ENCODE results near the gene NR6A1.
A peak's percentile ranks its signal among the peaks of the same experiment; 100 is the strongest.
"Not testable (repeated sequence)": the region's sequence is repeated elsewhere in the genome, so short reads cannot be mapped to it uniquely, and the experiment has no call there.

Gene NR6A1

DNA sequence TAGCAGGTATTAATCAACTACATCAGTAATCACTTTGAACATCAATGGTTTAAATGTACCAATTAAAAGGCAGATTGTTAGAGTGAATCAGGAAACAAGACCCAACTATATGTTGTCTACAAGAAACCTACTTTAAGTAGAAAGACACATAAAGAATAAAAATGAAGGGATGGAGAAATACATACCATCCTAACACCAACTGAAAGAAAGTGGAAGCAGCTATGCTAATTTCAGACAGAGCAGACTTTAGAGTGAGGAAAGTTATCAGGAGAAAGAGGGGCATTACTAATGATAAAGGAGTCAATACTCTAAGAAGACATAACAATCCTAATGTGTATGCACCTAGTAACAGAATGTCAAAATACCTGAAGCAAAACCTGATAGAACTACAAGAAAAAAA is 125.8 kb downstream of the NR6A1 start:
- DNase-seq = no peak

DNA sequence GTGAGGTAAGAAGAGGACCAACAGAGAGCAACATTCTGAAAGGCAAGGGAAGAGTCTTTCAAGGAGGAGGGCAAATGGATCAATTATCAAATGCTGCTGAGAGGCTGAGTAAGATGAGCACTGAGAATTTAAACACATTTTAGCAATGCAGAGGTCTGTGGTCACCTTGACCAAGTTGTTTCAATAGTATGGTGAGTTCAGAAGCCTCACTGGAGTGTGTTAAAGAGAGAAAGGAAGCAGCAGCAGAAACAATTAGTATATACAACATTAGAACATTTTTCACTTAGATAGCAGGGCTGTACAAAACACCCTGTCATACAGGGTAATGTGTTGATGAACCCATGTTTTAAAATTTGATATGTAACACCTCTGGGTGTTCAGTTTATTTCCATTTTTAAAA is 131.5 kb downstream of the NR6A1 start:
- DNase-seq = no peak

DNA sequence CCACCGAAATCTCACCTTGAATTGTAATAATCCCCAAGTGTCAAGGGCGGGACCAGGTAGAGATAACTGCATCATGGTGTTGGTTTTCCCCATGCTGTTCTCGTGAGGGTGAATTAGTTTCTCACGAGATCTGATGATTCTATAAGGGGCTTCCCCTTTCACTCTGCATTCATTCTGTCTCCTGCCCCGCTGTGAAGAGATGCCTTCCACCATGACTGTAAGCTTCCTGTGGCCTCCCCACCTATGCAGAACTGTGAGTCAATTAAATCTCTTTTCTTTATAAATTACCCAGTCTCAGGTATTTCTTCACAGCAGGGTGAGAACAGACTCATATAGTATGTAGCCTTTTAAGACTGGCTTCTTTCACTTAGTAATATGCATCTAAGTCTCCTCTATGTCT is 135.8 kb downstream of the NR6A1 start:
- no peak for DNase-seq

DNA sequence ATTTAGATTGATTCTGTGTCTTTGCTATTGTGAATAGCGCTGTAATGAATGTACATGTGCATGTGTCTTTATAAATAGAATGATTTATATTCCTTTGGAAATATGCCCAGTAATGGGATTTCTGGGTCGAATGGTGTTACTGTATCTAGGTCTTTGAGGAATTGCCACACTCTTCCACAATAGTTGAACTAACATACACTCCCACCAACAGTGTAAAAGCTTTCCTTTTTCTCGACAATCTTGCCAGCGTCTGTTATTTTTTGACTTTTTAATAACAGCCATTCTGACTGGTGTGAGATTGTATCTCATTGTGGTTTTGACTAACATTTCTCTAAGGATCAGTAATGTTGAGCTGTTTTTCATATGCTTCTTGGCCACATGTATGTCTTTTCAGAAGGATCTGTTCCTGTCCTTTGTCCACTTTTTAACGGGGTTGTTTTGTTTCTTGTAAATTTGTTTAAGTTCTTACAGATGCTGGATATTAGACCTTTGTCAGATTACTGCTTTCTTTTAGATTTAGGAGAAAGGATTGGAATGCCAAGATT is 139.0 kb downstream of the NR6A1 start:
- peak in 1 of 2 experiments; percentile 5 for DNase-seq

DNA sequence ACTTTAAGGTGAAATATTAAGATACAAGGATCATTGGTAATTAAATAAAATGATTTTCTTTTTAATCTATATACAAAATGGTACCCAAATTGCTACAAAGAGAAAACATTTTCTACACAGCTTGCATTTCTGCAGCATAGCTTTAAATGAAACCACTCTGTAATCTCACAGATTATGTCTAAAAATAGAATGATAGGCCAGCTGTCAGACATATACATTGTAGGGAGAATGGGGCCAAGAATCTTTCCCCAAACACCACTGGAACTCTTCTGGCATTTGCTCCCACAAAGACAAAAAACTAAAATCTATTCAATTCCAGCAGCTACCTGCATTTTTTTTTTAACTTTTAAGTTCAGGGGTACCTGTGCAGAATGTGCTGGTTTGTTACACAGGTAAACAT is 139.8 kb downstream of the NR6A1 start:
- DNase-seq = peak in 1 of 2 experiments; percentile 47

DNA sequence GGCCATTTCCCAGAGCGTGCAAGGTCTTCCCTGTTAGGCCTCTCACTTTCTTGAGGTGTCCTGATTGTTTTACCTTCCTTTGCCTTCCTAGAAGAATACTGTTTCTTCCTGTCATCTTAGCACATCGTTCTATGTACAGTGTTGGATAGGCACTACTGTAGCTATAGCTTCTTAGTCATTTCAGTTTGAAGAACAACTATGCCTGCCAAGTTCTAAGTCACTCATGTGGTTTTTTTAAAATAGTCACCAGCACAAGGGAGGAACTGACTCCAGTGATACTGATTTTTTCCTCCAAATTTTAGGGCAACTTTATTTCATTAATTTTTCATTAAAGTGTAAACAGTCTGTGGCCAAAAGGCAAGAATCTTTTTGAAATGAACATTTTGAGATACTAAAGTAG is 141.5 kb downstream of the NR6A1 start:
- no peak for DNase-seq

DNA sequence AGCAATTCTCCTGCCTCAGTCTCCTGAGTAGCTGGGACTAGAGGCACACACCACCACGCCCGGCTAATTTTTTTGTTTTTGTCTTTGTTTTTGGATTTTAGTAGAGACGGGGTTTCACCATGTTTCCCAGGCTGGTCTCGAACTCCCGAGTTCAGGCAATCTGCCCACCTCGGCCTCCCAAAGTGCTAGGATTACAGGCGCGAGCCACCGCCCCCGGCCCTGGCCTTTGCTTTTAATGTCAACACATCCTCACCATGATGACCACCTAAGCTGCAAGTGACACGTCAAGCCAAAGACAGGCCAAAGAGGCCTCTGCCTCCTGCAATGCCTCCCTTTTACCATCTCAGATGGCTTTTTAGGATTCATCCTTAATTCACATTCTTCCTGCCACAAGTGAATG is 142.4 kb downstream of the NR6A1 start:
- DNase-seq = no peak

DNA sequence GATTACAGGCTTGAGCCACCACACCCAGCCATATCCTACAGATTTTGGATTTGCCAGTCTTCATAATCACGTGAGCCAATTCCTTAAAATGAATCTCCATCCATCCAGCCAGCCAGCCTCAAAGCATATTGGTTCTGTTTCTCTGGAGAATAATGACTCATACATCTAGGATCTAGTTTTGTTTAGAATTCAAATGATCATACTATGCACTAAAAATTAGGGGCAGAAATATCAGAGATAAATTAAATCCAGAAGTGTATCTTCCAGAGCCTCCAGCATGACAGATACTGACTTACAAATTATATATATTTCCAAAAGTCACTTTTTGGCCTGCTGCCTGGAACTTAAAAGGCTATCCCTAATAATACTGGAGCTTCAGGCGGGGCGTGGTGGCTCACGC is 144.8 kb downstream of the NR6A1 start:
- DNase-seq = no peak

DNA sequence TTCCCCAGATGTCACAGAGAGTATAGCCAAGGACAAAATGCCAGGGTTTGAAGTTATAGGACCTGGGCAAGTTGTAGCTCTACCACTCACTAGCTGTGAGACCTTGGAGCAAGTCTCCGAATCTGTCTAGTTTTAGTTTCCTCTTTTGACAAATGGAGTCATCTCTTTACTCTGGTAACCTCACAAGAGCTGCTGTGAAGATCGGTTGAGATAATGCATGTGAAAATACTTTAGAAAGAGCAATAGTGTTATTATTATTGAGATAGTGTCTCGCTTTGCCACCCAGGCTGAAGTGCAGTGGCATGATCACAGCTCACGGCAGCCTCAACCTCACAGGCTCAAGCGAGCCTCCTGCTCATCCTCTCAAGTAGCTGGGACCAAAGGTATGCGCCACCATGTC is 146.0 kb downstream of the NR6A1 start:
- DNase-seq = no peak

DNA sequence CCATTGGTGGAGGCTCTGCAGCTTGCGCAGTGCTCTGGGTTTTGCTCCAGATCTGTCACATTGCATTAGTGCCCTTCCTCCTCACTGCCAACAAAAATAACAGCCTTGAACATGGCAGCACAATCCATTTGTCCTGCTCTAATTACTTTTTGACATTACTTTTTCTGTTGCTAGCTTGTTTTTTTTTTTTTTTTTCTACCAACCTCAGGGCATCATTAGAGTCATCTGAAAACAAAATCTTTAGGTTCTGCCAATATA is 146.4 kb downstream of the NR6A1 start:
- DNase-seq = no peak

DNA sequence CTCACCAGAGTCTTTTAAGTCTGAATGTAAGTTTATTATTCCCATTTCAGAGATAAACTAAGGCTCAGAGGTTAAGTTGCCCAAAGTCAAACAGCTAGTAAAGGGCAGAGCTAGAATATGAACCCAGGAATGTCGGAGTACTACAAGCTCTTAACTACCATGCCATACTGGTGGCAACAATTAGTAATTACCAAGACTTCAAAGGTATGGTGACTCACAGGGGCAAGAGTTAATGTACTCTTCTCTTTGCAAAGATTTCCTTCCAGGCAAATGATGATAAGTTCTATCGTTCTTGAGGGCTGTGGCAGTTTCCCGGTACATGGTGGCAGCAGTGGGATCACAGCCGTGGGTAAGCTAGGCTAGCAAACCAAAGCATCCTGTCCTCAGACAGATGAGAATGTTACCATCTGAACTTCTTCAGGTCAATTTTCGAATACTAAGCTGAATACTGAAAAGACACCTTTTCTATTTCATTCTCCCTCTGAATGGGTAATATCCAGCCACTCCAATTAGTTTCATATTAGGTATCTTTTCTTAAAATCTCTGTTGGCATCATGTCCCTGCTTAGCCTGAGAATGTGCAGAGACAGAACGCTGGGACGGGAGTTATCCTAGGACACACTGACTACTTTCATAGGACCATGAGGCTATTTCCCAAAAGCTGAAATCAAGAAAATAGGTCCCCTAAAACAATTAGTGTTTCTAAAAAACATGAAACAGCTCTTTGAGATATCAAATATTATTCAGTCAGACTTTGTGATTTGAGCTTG is 147.0 kb downstream of the NR6A1 start:
- no peak for DNase-seq

DNA sequence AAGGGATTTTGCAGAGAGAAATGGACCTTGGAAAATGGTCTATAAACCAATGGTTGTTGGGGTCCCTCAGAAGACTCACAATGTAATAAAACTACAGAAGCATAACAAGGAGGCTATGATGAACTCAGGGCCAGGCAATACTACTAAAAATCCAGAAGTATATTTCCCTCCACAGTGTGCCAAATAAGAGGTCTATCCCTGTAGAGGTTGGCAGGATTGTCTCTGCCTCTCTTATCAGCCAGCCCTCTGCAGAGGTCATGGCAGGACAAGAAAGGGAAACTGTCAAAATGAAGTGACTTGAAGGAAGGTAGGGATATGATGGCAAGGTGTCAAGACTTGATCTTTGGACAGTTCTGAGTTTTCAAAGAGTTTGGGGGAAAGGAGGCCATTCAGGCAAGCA is 148.2 kb downstream of the NR6A1 start:
- no peak for DNase-seq

DNA sequence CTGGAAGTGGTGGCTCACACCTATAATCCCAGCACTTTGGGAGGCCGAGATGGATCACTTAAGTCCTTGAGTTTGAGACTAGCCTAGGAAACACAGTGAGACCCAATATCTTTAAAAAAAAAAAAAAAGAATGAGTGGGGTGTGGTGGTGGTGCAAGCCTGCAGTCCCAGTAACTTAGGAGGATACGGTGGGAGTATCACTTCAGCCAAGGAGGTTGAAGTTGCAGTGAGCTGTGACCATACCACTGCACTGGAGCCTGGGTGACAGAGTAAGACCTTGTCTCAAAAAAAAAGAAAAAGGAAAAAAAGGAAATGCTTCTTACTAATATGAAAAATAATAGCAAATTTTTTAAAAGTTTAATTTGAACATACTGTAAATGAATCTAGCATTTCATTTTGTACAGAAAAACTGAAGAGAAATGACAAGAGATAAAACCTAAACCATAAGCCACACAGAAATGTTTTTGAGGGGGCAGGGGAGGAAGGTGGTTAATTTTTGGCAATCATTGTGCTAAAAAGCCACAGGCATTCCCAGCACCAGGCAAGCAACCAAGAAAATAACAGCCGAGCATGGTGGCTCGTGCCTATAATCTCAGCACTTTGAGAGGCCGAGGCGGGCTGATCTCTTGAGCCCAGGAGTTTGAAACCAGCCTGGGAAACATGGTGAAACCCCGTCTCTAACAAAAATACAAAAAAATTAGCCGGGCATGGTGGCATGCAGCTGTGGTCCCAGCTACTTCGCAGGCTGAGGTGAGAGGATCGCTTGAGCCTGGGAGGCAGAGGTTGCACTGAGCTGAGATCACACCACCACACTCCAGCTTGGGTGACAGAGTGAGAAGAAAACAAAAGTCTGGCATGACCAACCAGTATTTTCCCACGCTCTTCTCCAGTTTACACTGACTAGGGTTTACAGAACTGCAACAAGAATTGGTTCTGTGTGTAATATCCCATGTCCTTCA is 149.5 kb downstream of the NR6A1 start:
- DNase-seq = no peak

DNA sequence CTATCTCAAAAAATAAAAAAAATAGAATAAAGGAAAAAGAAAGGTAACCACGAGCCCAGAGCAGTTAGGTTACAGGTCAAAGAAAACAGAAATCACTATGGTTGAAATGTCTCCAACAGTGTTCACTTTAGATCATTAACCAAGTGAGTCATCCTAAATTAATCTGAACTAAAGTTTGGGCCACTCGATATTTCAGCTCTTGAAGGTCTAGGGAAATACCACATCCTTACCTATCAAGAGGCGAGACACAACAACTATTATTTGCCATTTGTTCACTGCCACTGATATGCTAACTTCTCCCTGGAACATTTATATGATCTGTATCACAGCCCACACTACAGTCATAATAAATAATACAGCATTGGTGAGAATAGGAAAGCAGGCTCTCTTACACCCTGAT is 152.6 kb downstream of the NR6A1 start:
- DNase-seq = no peak

DNA sequence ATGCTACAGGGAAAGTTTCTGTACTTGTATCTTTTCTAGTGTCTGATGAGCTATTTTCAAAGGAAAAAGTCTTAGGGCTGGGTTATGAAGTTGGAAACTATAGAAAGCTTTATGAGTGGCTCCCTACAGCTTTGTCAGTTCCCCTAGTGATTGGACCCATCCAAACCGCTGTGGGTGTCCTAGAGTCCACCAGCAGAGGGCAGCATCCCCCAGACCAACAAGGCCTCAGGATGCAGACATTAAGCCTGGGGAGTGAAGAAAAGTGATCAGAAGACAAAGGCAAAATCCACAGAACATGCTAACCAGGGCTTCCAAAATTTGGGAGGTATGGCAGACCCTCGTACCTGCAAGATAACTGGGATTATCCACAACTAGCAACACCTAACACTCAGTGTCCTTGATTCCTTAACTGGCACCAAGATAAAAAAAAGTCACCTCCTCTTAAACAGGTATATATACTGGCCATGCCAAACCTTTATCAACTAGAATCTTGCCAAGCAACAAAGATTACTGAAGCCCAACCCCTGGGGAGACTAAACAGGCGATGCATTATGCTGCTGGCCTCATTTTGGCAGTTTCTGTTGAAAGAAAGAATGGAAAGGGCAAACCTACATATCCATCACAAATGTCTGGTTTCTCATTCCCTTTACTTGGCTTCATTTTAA is 153.5 kb downstream of the NR6A1 start:
- DNase-seq = peak; percentile 80

DNA sequence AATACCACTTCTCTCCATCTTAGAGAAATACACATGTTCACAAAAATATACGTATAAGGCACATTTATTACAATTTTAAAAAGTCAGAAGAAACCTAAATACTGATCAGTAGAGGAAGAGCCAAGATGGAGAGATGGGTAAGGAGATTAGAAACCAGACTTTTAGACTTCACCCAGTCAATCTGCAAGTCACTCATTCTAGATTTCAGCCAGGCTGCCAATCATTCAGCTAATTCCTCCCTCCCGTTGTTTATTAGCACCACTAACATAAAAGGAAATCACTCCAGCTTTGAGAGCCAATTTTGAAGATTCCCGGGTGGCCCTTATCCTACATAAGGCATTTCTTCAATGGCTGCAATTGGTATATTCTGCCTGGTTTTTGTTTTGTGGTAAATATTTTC is 154.2 kb downstream of the NR6A1 start:
- no peak for DNase-seq

DNA sequence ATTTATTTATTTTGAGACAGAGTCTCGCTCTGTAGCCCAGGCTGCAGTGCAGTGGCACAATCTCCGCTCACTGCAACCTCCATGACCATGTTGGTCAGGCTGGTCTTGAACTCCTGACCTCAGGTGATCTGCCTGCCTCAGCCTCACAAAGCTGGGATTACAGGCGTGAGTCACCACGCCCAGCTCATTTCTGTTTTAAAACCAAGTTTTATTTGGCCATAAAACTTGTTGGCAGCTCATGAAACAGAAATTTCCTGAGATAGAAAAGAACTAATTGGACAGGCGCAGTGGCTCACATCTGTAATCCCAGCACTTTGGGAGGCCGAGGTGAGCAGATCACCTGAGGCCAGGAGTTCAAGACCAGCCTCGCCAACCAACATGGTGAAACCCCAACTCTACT is 155.3 kb downstream of the NR6A1 start:
- DNase-seq = not testable (repeated sequence)

DNA sequence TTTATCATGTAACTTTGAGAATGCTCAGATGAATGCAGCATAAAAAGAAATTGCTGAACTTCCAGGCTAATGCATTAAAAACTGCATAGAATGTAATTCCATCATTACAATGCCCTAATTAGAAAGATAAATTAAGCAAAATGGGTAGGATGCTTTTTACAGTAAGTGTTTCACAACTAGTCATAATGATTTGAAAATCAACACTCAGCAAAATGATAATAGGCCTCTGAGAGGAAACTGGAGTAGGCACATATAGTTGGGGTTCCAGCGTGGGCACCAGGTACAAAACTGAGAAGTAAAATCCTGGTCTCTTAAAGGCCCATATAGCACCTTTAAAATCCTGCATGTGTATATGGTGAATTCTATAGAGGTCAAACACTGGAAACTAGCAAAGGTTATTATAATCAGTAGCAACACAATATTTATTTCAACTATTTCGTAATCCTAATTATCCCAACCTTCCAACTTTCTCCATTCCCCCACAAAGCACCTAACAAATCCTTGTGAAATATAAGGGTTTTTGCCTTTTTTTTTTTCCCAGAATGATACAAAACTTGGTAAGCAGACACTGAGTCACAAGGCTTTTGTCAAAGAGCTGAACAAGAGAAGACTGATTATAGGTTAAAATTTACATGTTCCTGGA is 155.9 kb downstream of the NR6A1 start:
- no peak for DNase-seq

DNA sequence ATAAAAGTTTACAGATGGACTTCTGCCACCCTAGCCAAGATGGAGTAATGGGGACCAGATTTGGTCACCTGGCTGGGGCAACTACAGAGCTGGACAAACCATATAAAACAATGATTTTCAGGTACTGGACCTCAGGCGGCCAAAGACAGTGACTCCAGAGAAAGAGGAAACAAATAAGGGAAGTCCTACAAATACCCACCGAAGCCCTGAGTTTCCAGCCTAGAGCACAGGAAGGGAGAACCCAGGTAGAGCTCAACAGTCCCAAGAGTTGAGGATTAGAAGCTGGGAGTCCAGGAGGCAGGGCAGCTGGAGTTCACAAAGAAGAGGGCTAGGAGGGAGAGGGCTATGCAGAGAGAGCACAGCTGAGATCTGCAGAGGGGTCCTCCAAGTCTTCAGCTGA is 157.3 kb downstream of the NR6A1 start:
- no peak for DNase-seq

DNA sequence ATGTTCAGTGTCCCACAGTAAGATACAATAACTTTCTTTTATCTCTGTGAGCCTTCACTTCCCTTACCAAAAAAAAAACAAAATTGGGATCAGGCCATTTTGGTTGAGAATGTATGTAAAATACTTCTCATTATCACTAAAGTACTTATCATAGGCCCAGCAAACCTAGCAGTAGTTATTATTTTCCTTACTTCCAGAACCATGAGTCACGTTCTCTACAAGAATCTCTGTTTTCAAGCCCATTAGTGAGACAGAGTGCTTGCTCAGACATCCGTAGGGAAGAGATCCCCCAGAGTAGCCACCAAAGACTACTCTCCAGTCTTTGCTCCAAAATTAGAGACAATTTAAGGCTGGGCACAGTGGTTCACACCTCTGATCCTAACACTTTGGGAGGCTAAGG is 160.0 kb downstream of the NR6A1 start:
- no peak for DNase-seq

DNA sequence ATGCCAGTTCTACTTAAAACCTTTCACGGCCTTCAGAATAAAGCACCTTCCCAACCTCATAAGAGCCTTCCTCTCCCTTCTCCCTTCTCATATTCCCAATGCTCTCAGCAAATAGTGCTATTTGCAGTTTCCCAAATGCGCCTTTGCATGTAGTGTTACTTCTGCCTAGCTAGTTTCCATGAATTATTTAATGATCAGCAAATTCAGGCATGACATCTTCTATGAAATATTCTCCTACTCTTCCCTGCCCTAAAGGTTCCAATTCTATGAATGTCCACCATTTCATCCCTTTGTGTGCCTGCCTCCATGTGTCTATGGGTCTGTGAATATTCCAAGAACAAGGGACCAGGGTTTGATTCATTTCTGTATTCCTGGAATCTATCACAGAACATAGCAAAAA is 165.1 kb downstream of the NR6A1 start:
- DNase-seq = no peak

DNA sequence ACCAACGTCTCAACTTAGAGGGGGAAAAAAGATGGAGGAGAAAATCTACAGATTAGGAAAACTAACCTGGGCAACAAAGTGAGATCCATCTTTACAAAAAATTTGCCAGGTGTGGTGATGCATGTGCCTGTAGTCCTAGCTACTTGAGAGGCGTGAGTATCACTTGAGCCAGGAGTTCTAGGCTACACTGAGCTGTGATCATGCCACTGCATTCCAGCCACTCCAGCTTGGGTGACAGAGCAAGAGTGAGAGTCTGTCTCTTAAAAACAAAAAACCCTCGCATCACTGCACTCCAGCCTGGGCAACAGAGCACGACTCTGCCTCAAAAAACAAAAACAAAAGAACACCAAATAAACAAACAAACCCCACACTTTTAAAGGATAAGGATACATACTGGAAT is 165.9 kb downstream of the NR6A1 start:
- no peak for DNase-seq

DNA sequence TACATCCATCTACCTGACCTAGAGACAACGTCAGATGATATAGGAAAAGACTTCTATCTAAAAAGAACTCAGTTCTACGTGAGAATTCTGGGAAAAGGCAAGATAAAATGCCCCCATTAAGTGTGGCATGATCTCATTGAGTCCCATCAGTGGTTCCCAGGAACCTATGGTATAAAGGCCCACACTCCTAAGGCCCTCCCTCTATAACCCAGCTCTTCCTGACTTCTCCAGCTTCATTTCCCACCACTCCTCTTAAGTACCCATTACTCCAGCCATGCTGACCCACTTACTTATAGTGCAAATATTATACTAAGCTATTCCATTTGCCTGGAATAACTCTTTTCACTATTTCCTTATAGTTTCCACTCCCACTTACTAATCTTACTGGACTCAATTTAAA is 168.5 kb downstream of the NR6A1 start:
- DNase-seq = no peak
